Keratinocyte (primary cell): ENCODE measurements around the gene AP2A2.

Source experiments
- CTCF ChIP-seq, 3 experiments: IDR thresholded peaks in 1 of 3; conservative IDR thresholded peaks in 1 of 3; optimal IDR thresholded peaks in 1 of 3; 2 replicates in 2 of 3; 3 replicates in 1 of 3; pipeline versions ENCODE3 to v1.5.1; 2011; ENCODE audit warnings: low read length in 3 of 3, mild to moderate bottlenecking in 3 of 3, moderate library complexity in 2 of 3, control low read depth in 1 of 3, inconsistent platforms in 1 of 3; ENCODE audit not compliant: insufficient read depth in 2 of 3; ENCODE audit errors: extremely low read depth in 1 of 3
- EZH2 ChIP-seq: IDR thresholded peaks from one replicate; pipeline ENCODE4 v1.6.1; 2012; ENCODE audit warnings: inconsistent platforms, mild to moderate bottlenecking, low read length, moderate library complexity

- TF ChIP-seq CTCF (optimal IDR thresholded peaks at IDR 0.05 in 1 of 3, IDR thresholded peaks at IDR 0.05 in 1 of 3, conservative IDR thresholded peaks at IDR 0.05 in 1 of 3; ENCODE audit: extremely low read depth in 1 of 3, insufficient read depth in 2 of 3, low read length in 3 of 3) (no peak), EZH2 (no peak)
These were observed 45.5 kb downstream of the AP2A2 start for GRCh38 chr11:971092-971690.
